GM23338 (cell line): ENCODE results near the gene PPM1L.

Experiments
- CREB1 ChIP-seq: fragments of 250-450 bp; sonication (Bioruptor Pico); IDR thresholded peaks from 2 replicates; pipeline ENCODE4 v1.5.0; 2020; ENCODE audit warnings: low read depth, mild to moderate bottlenecking, moderate library complexity
- CTCF ChIP-seq, 2 experiments: fragments of 200-600 bp in 1 of 2; sonication (generic) in 1 of 2; conservative IDR thresholded peaks; 2 replicates each; pipeline versions ENCODE4 v1.5.1 to v1.6.1; 2016 to 2017; ENCODE audit warnings: antibody characterized with exemption in 2 of 2, low read depth in 2 of 2, mild to moderate bottlenecking in 2 of 2, moderate library complexity in 1 of 2
- POLR2AphosphoS5 ChIP-seq: IDR thresholded peaks from 2 replicates; pipeline ENCODE4 v1.6.1; 2016; ENCODE audit warnings: antibody characterized with exemption, low read depth
- REST ChIP-seq: IDR thresholded peaks from one replicate; pipeline ENCODE4 v1.6.1; 2018; ENCODE audit warnings: antibody characterized with exemption; ENCODE audit not compliant: unreplicated experiment

DNA sequence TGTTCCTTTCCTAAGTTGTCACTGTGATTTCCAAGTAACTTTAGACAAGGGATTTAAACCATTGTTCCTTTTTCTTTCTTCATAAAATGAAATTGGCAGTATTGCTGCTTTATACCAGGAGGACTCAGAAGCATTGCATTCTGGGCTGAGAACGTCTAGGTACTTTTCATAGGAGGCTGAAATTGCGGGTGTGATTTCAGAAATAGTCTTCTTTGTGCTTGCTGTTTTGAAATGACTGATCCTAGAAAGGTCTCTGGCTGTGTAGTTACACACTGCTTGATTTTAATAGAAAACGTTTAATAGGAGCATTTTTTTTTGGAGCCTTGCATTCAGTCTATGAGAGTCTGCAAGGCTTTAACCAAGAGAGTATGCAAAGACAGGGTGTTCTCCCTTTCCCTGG, 56.3 kb downstream of the PPM1L start:
- no peak for TF ChIP-seq CTCF (conservative IDR thresholded peaks at IDR 0.05; ENCODE audit: low read depth in 2 of 2)
- no peak for TF ChIP-seq CREB1
- no peak for TF ChIP-seq POLR2AphosphoS5
- TF ChIP-seq REST, result no peak
